Measurements from ENCODE around the gene THTPA.

THTPA gene

GRCh38 chr14:23579311-23579630 is 23.2 kb downstream of the THTPA start:
- Histone ChIP-seq H3K79me2 (ENCODE audit: control insufficient read depth, insufficient read depth, low read length) (no peaks in the 10 kb centered on the region), H3K27me3 (ENCODE audit: insufficient read depth, low read length, poor library complexity) (peaks cover 11% of the 10 kb centered on the region), H2BK5ac (ENCODE audit: low read length) (no peak overlapping the region), H4K8ac (ENCODE audit: low read depth, low read length) (no peak overlapping the region), H2AK5ac (ENCODE audit: low read length) (no peak overlapping the region), H3K36me3 (ENCODE audit: control insufficient read depth, insufficient read depth, low read length) (no peaks in the 10 kb centered on the region), H3K9ac (ENCODE audit: low read length) (no peak overlapping the region), H3K27ac (ENCODE audit: low read depth, low read length) (no peak overlapping the region), H3K4me3 (ENCODE audit: low read length) (no peak overlapping the region), H4K5ac (ENCODE audit: low read length) (no peak overlapping the region), H3K18ac (ENCODE audit: low read length) (no peak overlapping the region), H3K4me2 (ENCODE audit: low read length) (no peak overlapping the region), H3K23ac (ENCODE audit: low read length) (no peak overlapping the region), H3K4ac (ENCODE audit: low read depth, low read length) (no peak overlapping the region), H3K56ac (ENCODE audit: low read length) (no peak overlapping the region), H3K79me1 (ENCODE audit: low read length) (no peaks in the 10 kb centered on the region), H3K4me1 (ENCODE audit: control insufficient read depth, low read depth, low read length) (no peaks in the 10 kb centered on the region), H2BK120ac (ENCODE audit: low read depth, low read length) (no peak overlapping the region), H2BK15ac (replicated peaks; ENCODE audit: low read depth) (no peak overlapping the region)
- WGBS (ENCODE audit: extremely low coverage, insufficient coverage, low lambda C conversion rate), result no CpG with 5 or more reads among the region's 3 CpGs
- DNase-seq, result no peak

GRCh38 chr14:23579739-23580138 is 23.7 kb downstream of the THTPA start:
- no peaks in the 10 kb centered on the region for H3K79me2 ChIP-seq (ENCODE audit: control insufficient read depth, insufficient read depth, low read length)
- no peak overlapping the region for H3K27ac ChIP-seq (ENCODE audit: low read depth, low read length)
- H2AK5ac ChIP-seq (ENCODE audit: low read length), result no peak overlapping the region
- H3K79me1 ChIP-seq (ENCODE audit: low read length), result no peaks in the 10 kb centered on the region
- H3K18ac ChIP-seq (ENCODE audit: low read length), result no peak overlapping the region
- no peak overlapping the region for H3K23ac ChIP-seq (ENCODE audit: low read length)
- H3K4me3 ChIP-seq (ENCODE audit: low read length), result no peak overlapping the region
- no peak overlapping the region for H3K9ac ChIP-seq (ENCODE audit: low read length)
- H3K36me3 ChIP-seq (ENCODE audit: control insufficient read depth, insufficient read depth, low read length), result no peaks in the 10 kb centered on the region
- H4K5ac ChIP-seq (ENCODE audit: low read length), result no peak overlapping the region
- H3K4me2 ChIP-seq (ENCODE audit: low read length), result no peak overlapping the region
- DNase-seq, result no peak
- peaks cover 11% of the 10 kb centered on the region for H3K27me3 ChIP-seq (ENCODE audit: insufficient read depth, low read length, poor library complexity)
- H3K4me1 ChIP-seq (ENCODE audit: control insufficient read depth, low read depth, low read length), result no peaks in the 10 kb centered on the region
- no peak overlapping the region for H3K56ac ChIP-seq (ENCODE audit: low read length)
- H2BK5ac ChIP-seq (ENCODE audit: low read length), result no peak overlapping the region
- H2BK120ac ChIP-seq (ENCODE audit: low read depth, low read length), result no peak overlapping the region
- no peak overlapping the region for H4K8ac ChIP-seq (ENCODE audit: low read depth, low read length)
- no peak overlapping the region for H2BK15ac ChIP-seq (replicated peaks; ENCODE audit: low read depth)
- H3K4ac ChIP-seq (ENCODE audit: low read depth, low read length), result no peak overlapping the region

GRCh38 chr14:23580152-23580926 is 24.3 kb downstream of the THTPA start:
- no peak overlapping the region for H3K27ac ChIP-seq (ENCODE audit: low read depth, low read length)
- peaks cover 11% of the 10 kb centered on the region for H3K27me3 ChIP-seq (ENCODE audit: insufficient read depth, low read length, poor library complexity)
- WGBS (ENCODE audit: extremely low coverage, insufficient coverage, low lambda C conversion rate), result no CpG with 5 or more reads among the region's 24 CpGs

GRCh38 chr14:23580948-23581281 is 24.8 kb downstream of the THTPA start:
- Histone ChIP-seq H3K4me1 (ENCODE audit: control insufficient read depth, low read depth, low read length) (no peaks in the 10 kb centered on the region), H3K36me3 (ENCODE audit: control insufficient read depth, insufficient read depth, low read length) (no peaks in the 10 kb centered on the region), H4K8ac (ENCODE audit: low read depth, low read length) (no peak overlapping the region), H3K27ac (ENCODE audit: low read depth, low read length) (no peak overlapping the region), H3K56ac (ENCODE audit: low read length) (no peak overlapping the region), H3K18ac (ENCODE audit: low read length) (no peak overlapping the region), H2BK120ac (ENCODE audit: low read depth, low read length) (no peak overlapping the region), H3K4ac (ENCODE audit: low read depth, low read length) (no peak overlapping the region), H3K4me2 (ENCODE audit: low read length) (no peak overlapping the region), H4K5ac (ENCODE audit: low read length) (no peak overlapping the region), H3K79me2 (ENCODE audit: control insufficient read depth, insufficient read depth, low read length) (no peaks in the 10 kb centered on the region), H3K4me3 (ENCODE audit: low read length) (no peak overlapping the region), H2BK15ac (replicated peaks; ENCODE audit: low read depth) (no peak overlapping the region), H2AK5ac (ENCODE audit: low read length) (no peak overlapping the region), H2BK5ac (ENCODE audit: low read length) (no peak overlapping the region), H3K23ac (ENCODE audit: low read length) (no peak overlapping the region), H3K9ac (ENCODE audit: low read length) (no peak overlapping the region), H3K27me3 (ENCODE audit: insufficient read depth, low read length, poor library complexity) (peaks cover 11% of the 10 kb centered on the region), H3K79me1 (ENCODE audit: low read length) (no peaks in the 10 kb centered on the region)
- DNase-seq, result no peak
- WGBS (ENCODE audit: extremely low coverage, insufficient coverage, low lambda C conversion rate), result no CpG with 5 or more reads among the region's 8 CpGs

More at GRCh38 chr14:23580152-23580926, 24.3 kb downstream of the THTPA start:
- no peak overlapping the region for H2BK5ac ChIP-seq (ENCODE audit: low read length)
- H2BK120ac ChIP-seq (ENCODE audit: low read depth, low read length), result no peak overlapping the region
- H3K4me2 ChIP-seq (ENCODE audit: low read length), result no peak overlapping the region
- H3K18ac ChIP-seq (ENCODE audit: low read length), result no peak overlapping the region
- H4K5ac ChIP-seq (ENCODE audit: low read length), result no peak overlapping the region
- no peak overlapping the region for H3K23ac ChIP-seq (ENCODE audit: low read length)
- H2AK5ac ChIP-seq (ENCODE audit: low read length), result no peak overlapping the region
- no peaks in the 10 kb centered on the region for H3K79me2 ChIP-seq (ENCODE audit: control insufficient read depth, insufficient read depth, low read length)
- H3K4me1 ChIP-seq (ENCODE audit: control insufficient read depth, low read depth, low read length), result no peaks in the 10 kb centered on the region
- H3K36me3 ChIP-seq (ENCODE audit: control insufficient read depth, insufficient read depth, low read length), result no peaks in the 10 kb centered on the region
- no peak overlapping the region for H2BK15ac ChIP-seq (replicated peaks; ENCODE audit: low read depth)
- H3K9ac ChIP-seq (ENCODE audit: low read length), result no peak overlapping the region
- no peak overlapping the region for H3K4ac ChIP-seq (ENCODE audit: low read depth, low read length)
- no peaks in the 10 kb centered on the region for H3K79me1 ChIP-seq (ENCODE audit: low read length)
- DNase-seq, result no peak
- no peak overlapping the region for H4K8ac ChIP-seq (ENCODE audit: low read depth, low read length)
- H3K56ac ChIP-seq (ENCODE audit: low read length), result no peak overlapping the region
- H3K4me3 ChIP-seq (ENCODE audit: low read length), result no peak overlapping the region

- Histone ChIP-seq H2BK120ac (ENCODE audit: low read depth, low read length) (no peak overlapping the region), H2BK15ac (replicated peaks; ENCODE audit: low read depth) (no peak overlapping the region), H4K8ac (ENCODE audit: low read depth, low read length) (no peak overlapping the region), H3K27ac (ENCODE audit: low read depth, low read length) (no peak overlapping the region), H3K4ac (ENCODE audit: low read depth, low read length) (no peak overlapping the region), H3K4me1 (ENCODE audit: control insufficient read depth, low read depth, low read length) (no peaks in the 10 kb centered on the region), H2BK5ac (ENCODE audit: low read length) (no peak overlapping the region), H3K4me2 (ENCODE audit: low read length) (no peak overlapping the region), H3K18ac (ENCODE audit: low read length) (no peak overlapping the region), H3K4me3 (ENCODE audit: low read length) (no peak overlapping the region), H3K23ac (ENCODE audit: low read length) (no peak overlapping the region), H3K79me1 (ENCODE audit: low read length) (no peaks in the 10 kb centered on the region), H3K27me3 (ENCODE audit: insufficient read depth, low read length, poor library complexity) (no peaks in the 10 kb centered on the region), H3K36me3 (ENCODE audit: control insufficient read depth, insufficient read depth, low read length) (no peaks in the 10 kb centered on the region), H4K5ac (ENCODE audit: low read length) (no peak overlapping the region), H3K79me2 (ENCODE audit: control insufficient read depth, insufficient read depth, low read length) (no peaks in the 10 kb centered on the region), H3K9ac (ENCODE audit: low read length) (no peak overlapping the region), H3K56ac (ENCODE audit: low read length) (no peak overlapping the region), H2AK5ac (ENCODE audit: low read length) (no peak overlapping the region)
- no CpG with 5 or more reads among the region's 3 CpGs for WGBS (ENCODE audit: extremely low coverage, insufficient coverage, low lambda C conversion rate)
- DNase-seq, result no peak
Observed at GRCh38 chr14:23582906-23583760, 27.1 kb downstream of the THTPA start.
